CD14-positive monocyte (primary cell): Measurements from ENCODE around the gene MADD. TPM values are rescaled to one million over a fixed set of nuclear protein-coding genes. Genes with fewer than 3 reads are reported as not detected.

ENCODE experiments used
- DNase-seq, 3 donors: peaks; one replicate each; pipeline ENCODE4 v3.0.0-alpha.2; 2011 to 2022
- H2AFZ ChIP-seq: 2 replicates; pipeline ENCODE4 v1.6.0; 2012; ENCODE audit warnings: mild to moderate bottlenecking, low read depth, low read length, inconsistent platforms; ENCODE audit not compliant: insufficient read depth, poor library complexity, severe bottlenecking
- H3K27ac ChIP-seq, 2 donors: 1 replicate in 1 of 2; 2 replicates in 1 of 2; pipeline ENCODE4 v1.5.1; 2012 to 2013; ENCODE audit warnings: low read length in 2 of 2, control low read depth in 1 of 2, inconsistent platforms in 1 of 2, low read depth in 1 of 2, mild to moderate bottlenecking in 1 of 2
- H3K27me3 ChIP-seq, 2 donors: one replicate each; pipeline versions ENCODE4 v1.6.0 to v1.6.1; 2011 to 2013; ENCODE audit warnings: low read length in 2 of 2; ENCODE audit not compliant: control insufficient read depth in 2 of 2, insufficient read depth in 2 of 2
- H3K36me3 ChIP-seq, 2 donors: replicated peaks in 1 of 2; 1 replicate in 1 of 2; 2 replicates in 1 of 2; pipeline versions ENCODE4 v1.5.1 to v1.6.1; 2012 to 2013; ENCODE audit warnings: low read length in 2 of 2, control low read depth in 1 of 2, inconsistent platforms in 1 of 2, mild to moderate bottlenecking in 1 of 2; ENCODE audit not compliant: insufficient read depth in 2 of 2, control insufficient read depth in 1 of 2
- H3K4me1 ChIP-seq, 2 donors: 1 replicate in 1 of 2; 2 replicates in 1 of 2; pipeline versions ENCODE4 v1.5.1 to v1.6.1; 2012 to 2013; ENCODE audit warnings: low read length in 2 of 2, control low read depth in 1 of 2, inconsistent platforms in 1 of 2, mild to moderate bottlenecking in 1 of 2, moderate library complexity in 1 of 2; ENCODE audit not compliant: insufficient read depth in 2 of 2, control insufficient read depth in 1 of 2
- H3K4me2 ChIP-seq: replicated peaks from 2 replicates; pipeline ENCODE3; 2012; ENCODE audit warnings: low read length, moderate library complexity, mild to moderate bottlenecking; ENCODE audit not compliant: poor library complexity, severe bottlenecking; ENCODE audit errors: extremely low read depth
- H3K4me3 ChIP-seq, 3 experiments: fragments of 200-600 bp in 1 of 3; sonication (generic) in 1 of 3; replicated peaks in 1 of 3; 1 replicate in 2 of 3; 2 replicates in 1 of 3; pipeline ENCODE4 v1.5.1; 2011 to 2013; ENCODE audit warnings: low read length in 3 of 3, mild to moderate bottlenecking in 3 of 3, control low read depth in 2 of 3, low read depth in 2 of 3, inconsistent platforms in 1 of 3, moderate library complexity in 1 of 3
- H3K79me2 ChIP-seq: 2 replicates; pipeline ENCODE4 v1.6.0; 2012; ENCODE audit warnings: mild to moderate bottlenecking, control low read depth, inconsistent platforms, low read length, moderate library complexity; ENCODE audit not compliant: insufficient read depth
- H3K9ac ChIP-seq: 2 replicates; pipeline ENCODE4 v1.6.0; 2017; ENCODE audit warnings: low read length, mild to moderate bottlenecking; ENCODE audit not compliant: insufficient read depth, poor library complexity, severe bottlenecking
- H3K9me3 ChIP-seq, 2 donors: replicated peaks in 1 of 2; 1 replicate in 1 of 2; 2 replicates in 1 of 2; pipeline versions ENCODE4 v1.5.1 to v1.6.1; 2012 to 2013; ENCODE audit warnings: low read length in 2 of 2, control low read depth in 1 of 2; ENCODE audit not compliant: control insufficient read depth in 1 of 2, insufficient read depth in 1 of 2
- H4K20me1 ChIP-seq: 2 replicates; pipeline ENCODE4 v1.6.0; 2012; ENCODE audit warnings: mild to moderate bottlenecking, low read length, control low read depth, moderate library complexity; ENCODE audit not compliant: insufficient read depth
- H3K27ac Mint-ChIP-seq, 7 donors: one replicate each; pipeline ENCODE4 v1.8.0; 2020; ENCODE audit warnings: mild to moderate bottlenecking in 7 of 7, mixed read lengths in 7 of 7, moderate library complexity in 6 of 7, inconsistent platforms in 2 of 7
- H3K27me3 Mint-ChIP-seq, 3 donors: one replicate each; pipeline ENCODE4 v1.8.0; 2021 to 2022; ENCODE audit warnings: low read depth in 3 of 3, mild to moderate bottlenecking in 3 of 3, mixed read lengths in 3 of 3, moderate library complexity in 3 of 3, inconsistent platforms in 1 of 3
- H3K36me3 Mint-ChIP-seq, 2 donors: one replicate each; pipeline ENCODE4 v1.8.0; 2020; ENCODE audit warnings: mixed read lengths in 2 of 2, inconsistent platforms in 1 of 2, mild to moderate bottlenecking in 1 of 2
- H3K4me1 Mint-ChIP-seq: one replicate; pipeline ENCODE4 v1.8.0; 2020; ENCODE audit warnings: mild to moderate bottlenecking, mixed read lengths
- H3K4me3 Mint-ChIP-seq, 2 donors: one replicate each; pipeline ENCODE4 v1.8.0; 2020; ENCODE audit warnings: mild to moderate bottlenecking in 2 of 2, mixed read lengths in 2 of 2, moderate library complexity in 1 of 2
- H3K9me3 Mint-ChIP-seq, 7 donors: one replicate each; pipeline ENCODE4 v1.8.0; 2020 to 2022; ENCODE audit warnings: mixed read lengths in 7 of 7, mild to moderate bottlenecking in 6 of 7, moderate library complexity in 6 of 7, inconsistent platforms in 2 of 7
- CTCF ChIP-seq: fragments of 200-600 bp; IDR thresholded peaks from one replicate; pipeline ENCODE4 v1.8.0; 2022; ENCODE audit warnings: antibody characterized with exemption, mild to moderate bottlenecking
- WGBS: methylation state at CpG from one replicate; pipeline ENCODE4 v1.1.5; 2013; ENCODE audit warnings: missing lambda C conversion rate; ENCODE audit not compliant: insufficient coverage; 5-methylcytosine and 5-hydroxymethylcytosine counted together
- intact Hi-C, 2 donors: fragments of 100-400 bp; cut with micrococcal nuclease; formaldehyde crosslinking; loops; one replicate each; pipeline versions ENCODE4 v1.15.0 to v1.15.1; 2023
- polyA plus RNA-seq, 3 donors: library from polyadenylated mRNA; depleted of rRNA in 1 of 3; unstranded in 2 of 3; stranded (reverse) in 1 of 3; fragments of 300-500 nt in 2 of 3; fragments of >200 nt in 1 of 3; fragmentation: Illumina TruSeq in 2 of 3; gene quantifications; 1 replicate in 2 of 3; 2 replicates in 1 of 3; pipeline ENCODE4 v1.2.3, GENCODE V29; 2012 to 2021

Gene MADD
- polyA plus RNA-seq, 3 donors: 6.4 to 58.1 (median 12.2) TPM

GRCh38 chr11:47239852-47240251 lies 30.1 kb upstream of the MADD start:
- Histone ChIP-seq H3K4me1 (no peaks in the 10 kb centered on the region), H3K9me3 (no peaks in the 10 kb centered on the region), H3K9ac (no peak overlapping the region), H3K27ac (no peak overlapping the region), H3K4me3 (no peak overlapping the region), H3K4me2 (no peak overlapping the region), H2AFZ (no peak overlapping the region), H3K79me2 (no peaks in the 10 kb centered on the region), H3K27me3 (no peaks in the 10 kb centered on the region), H4K20me1 (no peaks in the 10 kb centered on the region), H3K36me3 (peaks cover 63 to 86% of the 10 kb centered on the region in 2 donors)
- H3K36me3 Mint-ChIP-seq: peaks cover 69 to 78% of the 10 kb centered on the region in 2 donors
- no peaks in the 10 kb centered on the region for H3K27me3 Mint-ChIP-seq
- intact Hi-C loops: loop anchor here in 1 of 2 donors (10.0 kb wide), 1 partner anchor 305 kb away; the partner anchor contains the start of gene CSTPP1
- TF ChIP-seq CTCF: no peak
- WGBS: 98% methylated on average over 10 of the region's 10 CpGs
- peaks cover 6% of the 10 kb centered on the region for H3K4me1 Mint-ChIP-seq
- H3K27ac Mint-ChIP-seq: peak overlapping the region in 1 of 7 donors; percentile 43
- H3K4me3 Mint-ChIP-seq: no peak overlapping the region
- no peaks in the 10 kb centered on the region for H3K9me3 Mint-ChIP-seq
- no peak for DNase-seq

- H3K9me3 Mint-ChIP-seq: no peaks in the 10 kb centered on the region
- Histone ChIP-seq H3K9me3 (no peaks in the 10 kb centered on the region), H3K36me3 (peaks cover 73 to 93% of the 10 kb centered on the region in 2 donors), H3K27me3 (no peaks in the 10 kb centered on the region), H3K79me2 (no peaks in the 10 kb centered on the region), H3K27ac (no peak overlapping the region), H4K20me1 (no peaks in the 10 kb centered on the region), H2AFZ (no peak overlapping the region), H3K4me2 (no peak overlapping the region), H3K4me1 (no peaks in the 10 kb centered on the region), H3K4me3 (no peak overlapping the region), H3K9ac (no peak overlapping the region)
- peak in 1 of 3 donors; percentile 34 for DNase-seq
- peak overlapping the region in 4 of 7 donors; percentile 8 to 72 (median 48) for H3K27ac Mint-ChIP-seq
- no peak for TF ChIP-seq CTCF
- peaks cover 12% of the 10 kb centered on the region for H3K4me1 Mint-ChIP-seq
- peaks cover 79 to 89% of the 10 kb centered on the region in 2 donors for H3K36me3 Mint-ChIP-seq
- intact Hi-C loops: loop anchor here in 1 of 2 donors (10.0 kb wide), 1 partner anchor 307 kb away; the partner anchor contains the start of gene CSTPP1
- WGBS: 64% methylated on average over 3 of the region's 3 CpGs
- no peak overlapping the region for H3K4me3 Mint-ChIP-seq
- H3K27me3 Mint-ChIP-seq: no peaks in the 10 kb centered on the region
Observed at GRCh38 chr11:47241841-47242301, 28.1 kb upstream of the MADD start.
